ENCODE results near the gene SYNM. TPM values are rescaled to one million over a fixed set of nuclear protein-coding genes. Genes with fewer than 3 reads are reported as not detected.

The SYNM gene
- total RNA-seq, 1 donor from 2014 or later, result 22.0 TPM

DNA sequence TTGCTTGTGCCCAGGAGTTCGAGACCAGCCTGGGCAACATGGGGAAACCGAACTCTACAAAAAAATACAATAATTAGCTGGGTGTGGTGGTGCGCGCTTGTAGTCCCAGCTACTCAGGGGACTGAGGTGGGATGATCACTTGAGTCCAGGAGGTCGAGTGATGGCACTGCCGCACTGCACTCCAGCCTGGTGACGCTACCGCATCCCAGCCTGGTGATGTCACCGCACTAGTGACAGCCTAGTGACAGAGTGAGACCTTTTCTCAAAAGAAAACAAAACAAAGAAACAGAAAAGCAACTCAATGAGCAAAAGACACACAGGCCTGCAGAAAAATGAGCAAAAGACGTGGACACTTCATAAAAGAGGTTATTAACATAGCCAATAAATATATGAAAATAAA is 19.9 kb upstream of the SYNM start:
- DNase-seq, result no peak

GRCh38 chr15:99085413-99086326 is 19.2 kb upstream of the SYNM start:
- DNase-seq, result no peak

GRCh38 chr15:99086327-99086667 is 18.6 kb upstream of the SYNM start:
- DNase-seq, result no peak

DNA sequence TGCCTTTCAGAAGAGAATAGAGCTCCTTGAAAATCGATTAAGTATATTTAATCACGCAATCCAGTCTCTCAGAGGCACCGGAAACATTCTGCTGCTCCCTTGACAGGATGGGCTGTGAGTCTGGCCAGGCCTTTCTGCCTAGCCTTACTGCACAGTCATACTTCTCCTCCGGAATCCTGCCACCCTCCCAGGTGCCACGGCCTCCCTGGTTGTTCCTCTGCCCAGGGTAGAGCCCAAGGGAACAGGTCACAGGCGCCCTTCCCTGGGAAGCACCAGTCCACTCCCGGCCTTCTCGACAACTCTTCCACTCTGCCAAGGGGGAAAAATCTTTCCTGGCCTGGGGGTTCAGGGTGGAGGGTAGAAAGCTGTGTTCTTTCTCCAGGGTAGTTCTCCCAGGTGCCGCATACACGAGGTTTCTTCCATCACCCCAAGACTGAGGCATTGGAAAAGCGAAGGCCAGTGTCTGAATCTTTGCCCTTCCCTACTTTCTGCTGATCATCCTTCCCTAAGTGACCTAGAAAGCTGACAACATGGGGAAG is 17.4 kb upstream of the SYNM start:
- no peak for DNase-seq

GRCh38 chr15:99090011-99090699 is 14.7 kb upstream of the SYNM start:
- DNase-seq, result no peak

DNA sequence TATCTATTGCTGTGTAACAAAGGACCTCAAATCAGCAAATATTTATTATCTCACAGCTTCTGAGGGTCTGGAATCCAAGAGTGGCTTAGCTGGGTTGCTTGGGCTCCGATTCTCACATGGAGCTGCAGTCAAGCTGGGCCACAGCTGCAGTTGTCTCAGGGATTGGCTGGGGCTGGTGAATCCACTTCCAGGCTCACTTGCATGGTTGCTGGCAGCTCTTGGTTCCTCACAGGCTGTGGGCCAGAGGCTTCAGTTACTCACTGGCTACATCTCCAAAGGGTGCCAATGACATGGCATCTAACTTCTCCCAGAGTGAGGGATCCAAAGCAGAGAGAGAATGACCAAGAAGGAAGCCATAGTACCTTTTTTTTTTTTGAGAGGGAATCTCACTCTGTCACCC is 13.9 kb upstream of the SYNM start:
- DNase-seq, result no peak

DNA sequence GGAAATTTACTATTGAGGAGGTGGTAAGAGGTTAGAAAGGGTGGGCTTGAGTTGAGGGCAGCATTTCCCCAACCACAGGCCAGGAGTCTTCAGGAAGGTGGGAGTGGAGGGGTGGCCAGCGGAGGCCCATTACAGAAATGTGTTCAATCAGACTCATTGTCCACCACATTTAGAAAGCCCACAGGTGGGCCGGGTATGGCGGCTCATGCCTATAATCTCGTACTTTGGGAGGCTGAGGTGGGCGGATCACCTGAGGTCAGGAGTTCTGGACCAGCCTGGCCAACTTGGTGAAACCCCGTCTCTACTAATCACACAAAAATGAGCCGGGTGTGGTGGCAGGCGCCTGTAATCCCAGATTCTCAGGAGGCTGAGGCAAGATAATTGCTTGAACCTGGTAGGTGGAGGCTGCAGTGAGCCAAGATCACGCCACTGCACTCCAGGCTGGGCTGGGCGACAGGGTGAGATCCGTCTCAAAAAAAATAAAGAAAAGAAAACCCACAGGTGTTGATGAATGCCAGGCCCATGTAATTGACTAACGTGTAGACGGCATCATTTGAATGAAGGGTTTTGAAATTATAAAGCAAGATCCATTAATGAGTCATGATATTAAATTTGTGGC is 12.2 kb upstream of the SYNM start:
- DNase-seq, result no peak

DNA sequence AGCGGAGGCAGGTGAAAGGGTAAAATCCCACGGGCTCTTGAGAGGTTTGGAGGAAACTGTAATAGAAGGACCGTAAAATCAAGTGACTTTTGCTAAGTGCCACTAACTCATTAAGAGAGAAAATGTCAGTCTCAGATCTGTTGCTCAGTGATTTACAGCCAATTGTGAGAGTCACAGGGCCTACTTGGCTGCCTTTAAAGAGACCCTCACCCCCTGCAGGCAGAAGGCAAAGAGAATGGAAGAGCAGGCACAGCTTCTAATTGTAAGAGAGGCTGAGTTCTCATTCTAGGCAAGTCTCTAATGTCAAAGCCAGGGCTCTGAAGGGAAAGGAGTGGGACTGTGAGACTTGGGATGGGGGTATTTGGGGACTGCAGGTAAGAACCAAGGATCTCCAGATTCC is 9.3 kb upstream of the SYNM start:
- DNase-seq, result no peak

GRCh38 chr15:99096173-99096893 is 8.5 kb upstream of the SYNM start:
- no peak for DNase-seq

- DNase-seq, result no peak
Observed at GRCh38 chr15:99096894-99097426, 7.9 kb upstream of the SYNM start.

- no peak for DNase-seq
Observed at GRCh38 chr15:99097441-99098410, 7.2 kb upstream of the SYNM start.

GRCh38 chr15:99098426-99098825 is 6.5 kb upstream of the SYNM start:
- DNase-seq, result no peak

DNA sequence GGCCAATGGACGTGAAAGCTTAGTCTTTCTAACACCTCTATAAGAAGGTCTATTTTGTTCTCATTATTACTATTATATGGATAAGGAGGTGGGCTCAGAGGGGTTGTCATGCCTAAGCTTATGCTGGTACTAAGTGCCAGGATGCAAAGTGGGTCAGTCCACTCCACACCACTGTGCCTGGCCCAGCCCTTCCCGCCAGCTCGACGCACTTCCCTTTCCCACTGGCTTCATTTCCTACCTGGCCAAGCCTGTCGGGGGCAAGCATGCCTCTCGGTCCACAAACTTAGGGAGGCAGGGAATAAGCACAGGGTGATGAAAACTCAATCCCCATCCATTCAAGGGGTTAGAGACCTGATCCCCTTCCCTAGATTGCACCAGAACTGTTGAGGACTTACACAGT is 5.9 kb upstream of the SYNM start:
- DNase-seq, result no peak

- no peak for DNase-seq
Observed at GRCh38 chr15:99099661-99100060, 5.2 kb upstream of the SYNM start.

- no peak for DNase-seq
Observed at GRCh38 chr15:99100245-99101173, 4.4 kb upstream of the SYNM start.

GRCh38 chr15:99101501-99101900 is 3.4 kb upstream of the SYNM start:
- DNase-seq, result no peak

GRCh38 chr15:99102332-99103235 is 2.3 kb upstream of the SYNM start:
- no peak for DNase-seq

- DNase-seq, result no peak
Observed at GRCh38 chr15:99103279-99103678, 1.6 kb upstream of the SYNM start.

Data from skin of body (tissue), 2 donors.